Cardiac septum (tissue), 1 donor: ENCODE measurements around the gene SLC9B2. TPM values are rescaled to one million over a fixed set of nuclear protein-coding genes. Genes with fewer than 3 reads are reported as not detected.
"Not testable (repeated sequence)": the region's sequence is repeated elsewhere in the genome, so short reads cannot be mapped to it uniquely, and the experiment has no call there.

Experiments used
- DNase-seq: peaks from one replicate; pipeline ENCODE4 v3.0.0-alpha.2; 2020; ENCODE audit warnings: low spot score
- intact Hi-C: fragments of 100-400 bp; cut with DNase I; formaldehyde crosslinking; loops from one replicate; pipeline ENCODE4 v1.14.0; 2022
- total RNA-seq: library from RNA; stranded (reverse); fragmentation: NEBNext Ultra II Directional; extraction: Animal tissue kit (Norgen Biotek cat#: 25700); gene quantifications from one replicate; pipeline ENCODE4 v1.2.1, GENCODE V29; 2021
- donor health status: DM: no; HTN: no; CAD: no.

The SLC9B2 gene
- total RNA-seq, 1 donor from 2014 or later = 6.4 TPM

DNA sequence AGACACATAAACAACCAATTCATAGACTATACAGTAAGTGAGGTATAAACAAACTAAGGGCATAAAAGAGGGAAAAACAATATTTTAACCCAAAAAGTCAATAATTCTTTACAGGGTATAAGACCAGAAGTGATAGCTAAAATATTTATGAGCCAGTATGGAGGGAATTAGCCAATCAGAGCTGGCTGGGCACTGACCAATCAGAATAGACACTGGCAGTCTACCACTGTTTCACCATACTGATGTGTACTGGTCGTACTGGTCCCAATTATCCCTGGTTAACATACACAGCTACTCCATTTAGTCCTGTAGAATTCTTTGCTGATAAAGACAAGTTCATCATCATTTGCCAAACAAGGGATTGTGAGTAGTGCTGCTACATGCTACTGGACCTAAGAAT is 47.3 kb downstream of the SLC9B2 start:
- intact Hi-C loops = no loop called here
- DNase-seq = no peak

DNA sequence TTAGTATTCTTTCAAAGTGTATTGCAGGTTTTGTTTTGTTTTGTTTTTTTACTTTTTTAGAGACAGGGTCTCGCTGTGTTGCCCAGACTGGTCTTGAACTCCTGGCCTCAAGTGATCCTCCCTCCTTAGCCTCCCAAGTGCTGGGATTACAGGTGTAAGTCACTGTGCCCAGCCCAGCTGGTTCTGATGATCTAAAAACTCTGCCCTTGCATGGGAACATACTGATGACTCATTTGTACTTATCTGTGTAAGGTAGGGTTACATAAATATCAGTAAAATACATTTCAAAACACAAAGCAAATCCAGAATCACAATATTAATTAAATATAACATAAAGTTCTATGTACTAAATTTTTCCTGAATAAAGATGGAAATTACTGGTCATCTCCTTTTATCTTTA is 49.7 kb downstream of the SLC9B2 start:
- DNase-seq = no peak
- intact Hi-C loops = no loop called here

GRCh38 chr4:103024996-103025395 is 51.6 kb downstream of the SLC9B2 start:
- DNase-seq = no peak
- intact Hi-C loops = no loop called here

- no peak for DNase-seq
- intact Hi-C loops = no loop called here
These were observed 55.4 kb downstream of the SLC9B2 start for GRCh38 chr4:103021120-103021519.

DNA sequence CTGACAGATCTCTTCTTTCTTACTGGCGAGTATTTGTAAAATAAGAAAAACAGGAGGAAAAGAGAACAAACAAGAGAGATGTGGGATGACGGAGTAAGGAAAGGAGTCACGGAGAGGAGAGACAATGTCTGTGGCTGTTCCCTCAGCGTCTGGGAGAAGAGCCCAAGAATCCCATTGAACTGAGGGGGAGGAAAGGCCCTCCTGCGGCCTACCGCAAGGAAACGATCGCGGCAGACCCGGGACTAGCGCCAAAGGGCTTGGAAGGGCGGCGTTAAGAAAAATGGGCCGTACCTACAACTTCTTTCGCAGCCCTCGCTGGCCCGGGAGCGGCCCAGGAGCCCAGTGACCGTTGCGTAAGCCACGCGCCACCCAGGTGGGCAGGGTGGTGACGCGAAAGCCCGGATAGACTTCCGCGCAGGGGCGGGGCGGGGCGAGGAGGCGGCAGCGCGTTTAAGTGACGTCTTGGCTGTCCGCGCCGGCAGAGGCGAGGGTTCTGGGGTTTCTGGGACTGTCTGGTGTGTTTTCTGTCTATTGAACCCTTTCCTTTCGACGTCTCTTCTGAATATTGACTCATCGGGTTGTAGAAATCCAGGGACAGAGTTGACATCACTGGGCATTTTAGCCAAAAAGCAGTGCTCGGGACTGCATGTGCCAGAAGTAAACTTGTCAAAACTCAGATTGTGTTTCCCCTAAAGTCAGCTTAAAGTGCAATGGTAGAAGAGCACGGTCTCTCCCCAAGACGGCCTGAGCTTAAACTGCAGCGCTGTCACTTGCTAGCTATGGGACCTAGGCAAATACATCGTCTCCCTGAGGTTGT is 57.0 kb downstream of the SLC9B2 start, which contains the start of gene SLC9B1:
TSS of gene SLC9B1 (minus strand) at position 398 of the 817 bp plus-strand sequence. CDS start 27,994 bp downstream, outside the sequence.
- peak; percentile 98 for DNase-seq
- intact Hi-C loops = loop anchor here (1.0 to 5.0 kb wide), 3 partner anchors 78 to 192 kb away; partner anchors contain the start of genes BDH2, CISD2 and UBE2D3

GRCh38 chr4:103018391-103019307 is 57.9 kb downstream of the SLC9B2 start:
- intact Hi-C loops = loop anchor here (1.0 to 5.0 kb wide), 3 partner anchors 79 to 191 kb away; partner anchors contain the start of genes BDH2, CISD2 and UBE2D3
- DNase-seq = no peak

DNA sequence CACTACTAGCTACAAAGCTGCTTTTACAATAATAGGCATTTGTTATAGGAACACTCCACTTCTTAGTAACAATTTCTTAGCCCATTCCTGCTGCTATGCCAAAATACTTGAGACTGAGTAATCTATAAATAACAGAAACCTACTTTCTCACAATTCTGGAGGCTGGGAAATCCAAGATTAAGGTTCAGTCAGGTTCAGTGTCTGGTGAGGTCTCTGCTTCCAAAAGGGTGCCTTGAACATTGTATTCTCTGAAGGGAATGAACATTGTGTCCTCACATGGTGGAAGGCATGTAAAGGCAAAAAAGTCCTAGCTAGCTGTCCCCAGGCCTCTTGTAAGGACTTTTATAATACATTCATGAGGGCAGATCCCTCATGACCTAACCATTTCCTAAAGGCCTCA is 64.0 kb downstream of the SLC9B2 start:
- DNase-seq = no peak
- intact Hi-C loops = loop anchor here (5.0 kb wide), 2 partner anchors 65 to 580 kb away; partner anchors contain the start of gene SLC9B2

DNA sequence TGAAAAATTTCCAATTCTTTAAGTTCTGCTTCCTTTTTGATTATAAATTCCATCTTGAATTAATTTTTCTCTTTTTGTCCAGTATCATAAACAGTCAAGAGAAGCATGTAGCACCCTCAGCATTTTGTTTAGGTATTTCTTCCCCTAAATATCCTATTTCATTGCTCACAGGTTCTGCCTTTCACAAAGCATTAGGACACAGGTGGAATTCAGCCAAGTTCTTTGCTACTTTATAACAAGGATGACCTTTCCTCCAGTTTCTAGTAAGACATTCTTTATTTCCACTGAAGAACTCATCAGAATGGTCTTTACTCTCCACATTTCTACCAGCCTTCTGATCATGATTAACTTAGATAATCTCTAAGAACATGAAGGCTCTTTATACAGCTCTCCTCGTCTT is 64.5 kb downstream of the SLC9B2 start:
- intact Hi-C loops = loop anchor here (5.0 kb wide), 2 partner anchors 65 to 580 kb away; partner anchors contain the start of gene SLC9B2

GRCh38 chr4:103011378-103012025 is 65.1 kb downstream of the SLC9B2 start:
- DNase-seq = no peak

More for the DNA sequence above, 64.5 kb downstream of the SLC9B2 start:
- no peak for DNase-seq

GRCh38 chr4:103010804-103011203 is 65.8 kb downstream of the SLC9B2 start:
- DNase-seq = no peak
- intact Hi-C loops = loop anchor here (5.0 kb wide), 2 partner anchors 66 to 579 kb away; partner anchors contain the start of gene SLC9B2

More at GRCh38 chr4:103011378-103012025, 65.1 kb downstream of the SLC9B2 start:
- intact Hi-C loops = loop anchor here (5.0 kb wide), 2 partner anchors 66 to 579 kb away; partner anchors contain the start of gene SLC9B2

DNA sequence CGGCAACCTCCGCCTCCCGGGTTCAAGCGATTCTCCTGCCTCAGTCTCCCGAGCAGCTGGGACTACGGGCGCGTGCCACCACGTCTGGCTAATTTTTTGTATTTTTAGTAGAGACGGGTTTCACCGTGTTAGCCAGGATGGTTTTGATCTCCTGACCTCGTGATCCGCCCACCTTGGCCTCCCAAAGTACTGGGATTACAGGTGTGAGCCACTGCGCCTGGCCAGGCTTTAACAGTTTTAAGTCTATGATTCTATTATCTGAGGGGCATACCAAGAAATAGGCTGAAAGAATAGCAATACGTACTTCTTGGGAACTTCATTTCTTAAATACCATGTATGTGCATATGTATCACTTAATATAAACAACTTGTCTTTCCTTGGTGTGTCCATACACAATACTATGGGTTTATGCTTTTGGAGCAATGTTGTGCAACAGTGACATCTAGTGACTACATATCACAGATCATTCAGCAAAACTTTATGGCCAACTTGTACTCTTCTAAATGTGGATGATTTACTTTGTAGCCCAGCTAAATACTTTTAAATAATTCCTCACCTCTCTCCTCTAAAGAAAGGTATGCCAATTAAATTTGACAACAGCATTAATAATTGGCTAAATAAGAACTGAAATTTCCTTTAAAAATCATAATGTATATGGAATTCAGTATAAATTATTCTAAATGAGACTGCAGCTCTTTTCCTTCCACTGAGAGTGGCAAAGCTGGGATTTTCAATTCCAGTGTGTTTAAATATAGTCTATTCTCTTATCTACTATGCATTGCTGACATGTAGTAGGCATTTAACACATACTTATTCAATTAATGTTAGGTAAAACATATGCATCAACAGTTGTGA is 67.5 kb downstream of the SLC9B2 start:
- intact Hi-C loops = loop anchor here (1.0 kb wide), 1 partner anchor 389 kb away; no protein-coding TSS in a partner anchor
- no peak for DNase-seq

DNA sequence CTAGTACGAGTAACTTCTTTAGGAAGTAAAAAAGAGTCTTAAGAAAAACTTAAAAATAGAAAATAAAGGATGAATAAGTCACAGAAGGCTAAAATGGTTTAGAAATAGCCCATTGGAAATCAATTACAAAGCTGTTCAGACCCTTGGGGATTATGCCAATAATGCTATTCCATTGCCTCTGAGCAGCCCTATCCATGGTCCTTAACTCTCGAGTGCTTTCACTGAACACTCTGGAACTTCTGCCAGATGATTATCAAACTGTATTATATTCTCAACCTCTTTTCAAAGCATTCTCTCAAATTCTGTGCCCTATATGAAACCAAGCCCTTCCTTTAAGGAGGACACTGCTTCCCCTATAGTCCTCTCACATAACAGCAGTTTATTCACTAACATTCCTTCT is 74.0 kb downstream of the SLC9B2 start:
- intact Hi-C loops = no loop called here
- no peak for DNase-seq

- intact Hi-C loops = no loop called here
- DNase-seq = no peak
These were observed 81.8 kb downstream of the SLC9B2 start for GRCh38 chr4:102994803-102995202.

GRCh38 chr4:102993985-102994384 is 82.6 kb downstream of the SLC9B2 start:
- DNase-seq, intact Hi-C loops: not testable (repeated sequence)

- DNase-seq = no peak
- intact Hi-C loops = no loop called here
These were observed 88.0 kb downstream of the SLC9B2 start for GRCh38 chr4:102988429-102989020.

DNA sequence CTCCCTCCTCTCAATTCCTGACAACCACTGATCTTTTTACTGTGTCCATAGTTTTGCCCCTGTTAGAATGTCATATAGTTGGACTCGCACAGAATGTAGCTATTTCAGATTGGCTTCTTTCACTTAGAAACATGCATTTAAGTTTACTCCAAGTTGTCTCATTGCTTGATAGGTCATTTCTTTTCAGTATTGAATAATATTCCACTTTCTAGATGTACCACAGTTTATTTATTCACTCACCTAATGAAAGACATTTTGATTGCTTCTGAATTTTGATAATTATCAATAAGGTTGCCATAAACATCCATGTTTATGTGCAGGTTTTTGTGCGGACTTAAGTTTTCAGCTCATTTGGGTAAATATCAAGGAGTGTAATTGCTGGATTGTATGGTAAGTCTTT is 95.6 kb downstream of the SLC9B2 start:
- intact Hi-C loops = no loop called here
- no peak for DNase-seq
